Upper lobe of right lung (tissue), 1 donor: Measurements from ENCODE around the gene GLG1. TPM values are rescaled to one million over a fixed set of nuclear protein-coding genes. Genes with fewer than 3 reads are reported as not detected.

Experiments
- ATAC-seq: fragments of 200-7000 bp; cut with Tn5 transposase; one replicate; pipeline ENCODE4 v1.9.1; 2020; ENCODE audit warnings: mild to moderate bottlenecking, moderate library complexity
- DNase-seq: peaks from one replicate; pipeline ENCODE4 v3.0.0-alpha.2; 2020
- H3K27ac ChIP-seq: fragments of 200-600 bp; one replicate; pipeline ENCODE4 v1.8.0; 2022
- H3K27me3 ChIP-seq: fragments of 200-600 bp; one replicate; pipeline ENCODE4 v1.8.0; 2022; ENCODE audit warnings: mild to moderate bottlenecking
- H3K36me3 ChIP-seq: fragments of 200-600 bp; one replicate; pipeline ENCODE4 v1.8.0; 2022
- H3K4me1 ChIP-seq: fragments of 200-600 bp; one replicate; pipeline ENCODE4 v1.8.0; 2022
- H3K4me3 ChIP-seq: fragments of 200-600 bp; one replicate; pipeline ENCODE4 v1.8.0; 2022; ENCODE audit warnings: mild to moderate bottlenecking
- H3K9me3 ChIP-seq: fragments of 200-600 bp; one replicate; pipeline ENCODE4 v1.8.0; 2022
- intact Hi-C: fragments of 100-400 bp; cut with DNase I; formaldehyde crosslinking; loops from one replicate; pipeline ENCODE4 v1.11.0; 2022
- total RNA-seq: library from RNA; stranded (reverse); fragmentation: NEBNext Ultra II Directional; extraction: Animal tissue kit (Norgen Biotek cat#: 25700); gene quantifications from one replicate; pipeline ENCODE4 v1.2.1, GENCODE V29; 2021
- TF ChIP-seq, protein P1 (sequence below): fragments of 200-600 bp; IDR thresholded peaks from one replicate; pipeline ENCODE4 v1.8.0; 2022; ENCODE audit warnings: antibody characterized with exemption
- donor health status: DM: no; HTN: yes; CAD: no; lungs with severe emphysema.

Gene GLG1
- total RNA-seq, 1 donor from 2014 or later, result 112 TPM

- TF ChIP-seq, protein P1, sequence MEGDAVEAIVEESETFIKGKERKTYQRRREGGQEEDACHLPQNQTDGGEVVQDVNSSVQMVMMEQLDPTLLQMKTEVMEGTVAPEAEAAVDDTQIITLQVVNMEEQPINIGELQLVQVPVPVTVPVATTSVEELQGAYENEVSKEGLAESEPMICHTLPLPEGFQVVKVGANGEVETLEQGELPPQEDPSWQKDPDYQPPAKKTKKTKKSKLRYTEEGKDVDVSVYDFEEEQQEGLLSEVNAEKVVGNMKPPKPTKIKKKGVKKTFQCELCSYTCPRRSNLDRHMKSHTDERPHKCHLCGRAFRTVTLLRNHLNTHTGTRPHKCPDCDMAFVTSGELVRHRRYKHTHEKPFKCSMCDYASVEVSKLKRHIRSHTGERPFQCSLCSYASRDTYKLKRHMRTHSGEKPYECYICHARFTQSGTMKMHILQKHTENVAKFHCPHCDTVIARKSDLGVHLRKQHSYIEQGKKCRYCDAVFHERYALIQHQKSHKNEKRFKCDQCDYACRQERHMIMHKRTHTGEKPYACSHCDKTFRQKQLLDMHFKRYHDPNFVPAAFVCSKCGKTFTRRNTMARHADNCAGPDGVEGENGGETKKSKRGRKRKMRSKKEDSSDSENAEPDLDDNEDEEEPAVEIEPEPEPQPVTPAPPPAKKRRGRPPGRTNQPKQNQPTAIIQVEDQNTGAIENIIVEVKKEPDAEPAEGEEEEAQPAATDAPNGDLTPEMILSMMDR, result no peak
- Histone ChIP-seq H3K4me1 (peaks cover 4% of the 10 kb centered on the region), H3K27ac (no peak overlapping the region), H3K27me3 (no peaks in the 10 kb centered on the region), H3K36me3 (no peaks in the 10 kb centered on the region), H3K4me3 (no peak overlapping the region), H3K9me3 (no peaks in the 10 kb centered on the region)
- intact Hi-C loops, result no loop called here
- DNase-seq (no peak), ATAC-seq (no peak)
Measured at GRCh38 chr16:74583926-74584666, 22.8 kb downstream of the GLG1 start.

GRCh38 chr16:74582970-74583369 lies 23.9 kb downstream of the GLG1 start:
- H3K4me3 ChIP-seq, result no peak overlapping the region
- no peaks in the 10 kb centered on the region for H3K9me3 ChIP-seq
- H3K36me3 ChIP-seq, result no peaks in the 10 kb centered on the region
- H3K27ac ChIP-seq, result no peak overlapping the region
- ATAC-seq (no peak), DNase-seq (no peak)
- H3K4me1 ChIP-seq, result peaks cover 4% of the 10 kb centered on the region
- TF ChIP-seq, protein P1, result no peak
- no peaks in the 10 kb centered on the region for H3K27me3 ChIP-seq
- intact Hi-C loops, result no loop called here

- H3K4me3 ChIP-seq, result no peak overlapping the region
- TF ChIP-seq, protein P1, result no peak
- H3K9me3 ChIP-seq, result no peaks in the 10 kb centered on the region
- DNase-seq (no peak), ATAC-seq (no peak)
- peaks cover 7% of the 10 kb centered on the region for H3K4me1 ChIP-seq
- no peak overlapping the region for H3K27ac ChIP-seq
- intact Hi-C loops, result no loop called here
- no peaks in the 10 kb centered on the region for H3K36me3 ChIP-seq
- H3K27me3 ChIP-seq, result no peaks in the 10 kb centered on the region
Measured at GRCh38 chr16:74580833-74581232, 26.1 kb downstream of the GLG1 start.

DNA sequence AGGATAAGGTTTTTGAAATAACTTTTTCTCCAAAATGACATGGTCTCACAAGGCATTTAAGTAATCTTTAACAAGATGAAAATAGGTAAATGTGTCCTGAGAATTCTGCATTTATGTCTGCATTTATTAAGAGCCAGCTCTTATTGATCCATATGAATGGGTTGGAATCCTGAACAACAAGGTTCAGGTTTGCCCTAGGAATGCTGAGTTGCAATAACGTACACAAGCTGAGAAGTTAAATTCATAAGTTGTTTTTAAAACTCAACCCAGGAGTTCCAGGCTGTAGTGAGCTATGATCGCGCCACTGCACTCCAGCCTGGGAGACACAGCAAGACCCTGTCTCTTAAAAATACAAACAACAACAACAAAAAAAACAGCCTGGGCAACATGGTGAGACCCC lies 28.1 kb downstream of the GLG1 start:
- no peak for DNase-seq
- H3K36me3 ChIP-seq, result no peaks in the 10 kb centered on the region
- no peak overlapping the region for H3K4me3 ChIP-seq
- H3K9me3 ChIP-seq, result no peaks in the 10 kb centered on the region
- no peak overlapping the region for H3K27ac ChIP-seq
- ATAC-seq, result no peak
- TF ChIP-seq, protein P1, result no peak
- H3K27me3 ChIP-seq, result no peaks in the 10 kb centered on the region
- H3K4me1 ChIP-seq, result peaks cover 7% of the 10 kb centered on the region
- intact Hi-C loops, result no loop called here

DNA sequence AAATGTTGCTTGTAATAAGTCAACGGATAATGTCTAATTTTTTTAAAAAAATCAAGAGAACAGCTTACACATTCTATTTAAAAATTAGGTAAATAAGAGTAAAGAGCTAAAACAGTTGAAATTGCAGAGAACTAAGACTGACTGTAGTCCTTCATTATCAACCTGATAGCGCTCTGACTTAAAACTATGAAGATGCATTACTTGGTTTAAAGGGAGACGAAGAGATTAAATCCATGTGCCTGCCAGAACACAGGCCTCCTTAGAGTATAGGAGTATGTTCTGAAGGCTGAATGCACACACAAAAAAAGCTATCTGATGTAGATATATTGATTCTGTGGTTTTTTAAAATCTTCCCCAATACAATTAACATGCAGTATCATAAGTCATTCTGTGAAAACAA lies 28.5 kb downstream of the GLG1 start:
- intact Hi-C loops, result no loop called here
- no peak overlapping the region for H3K27ac ChIP-seq
- H3K9me3 ChIP-seq, result no peaks in the 10 kb centered on the region
- TF ChIP-seq, protein P1, result no peak
- no peaks in the 10 kb centered on the region for H3K27me3 ChIP-seq
- DNase-seq (no peak), ATAC-seq (no peak)
- peaks cover 7% of the 10 kb centered on the region for H3K4me1 ChIP-seq
- no peaks in the 10 kb centered on the region for H3K36me3 ChIP-seq
- H3K4me3 ChIP-seq, result no peak overlapping the region
